Measurements from ENCODE around the gene SEMA3C.

DNA sequence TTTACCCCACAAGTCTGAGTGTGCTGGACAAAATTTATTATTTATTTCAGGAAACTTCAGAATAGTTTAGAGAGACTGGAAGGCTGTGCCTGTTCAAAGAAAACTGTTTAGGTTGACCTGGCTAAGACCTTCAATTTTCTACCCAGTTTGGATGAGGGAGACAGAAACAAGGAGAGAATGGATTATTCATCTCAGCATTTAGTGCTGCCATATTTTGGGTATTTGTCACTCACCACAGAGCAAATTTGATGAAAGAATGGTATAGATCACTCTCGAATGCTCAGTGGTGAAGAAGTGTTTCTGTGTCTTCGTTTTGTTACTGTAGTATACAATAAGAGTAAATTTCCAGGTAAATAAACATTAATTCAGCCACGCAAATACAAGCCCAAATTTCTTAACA, 71.8 kb downstream of the SEMA3C start:
- no peak for TF ChIP-seq SPI1 (IDR thresholded peaks at IDR 0.05; ENCODE audit: low read depth, low read length)
- TF ChIP-seq TAF1 (IDR thresholded peaks at IDR 0.05; ENCODE audit: low read depth, low read length) = no peak
- TF ChIP-seq POLR2A (IDR thresholded peaks at IDR 0.05; ENCODE audit: low read depth, low read length) = no peak
- no peak for TF ChIP-seq POLR2AphosphoS5 (IDR thresholded peaks at IDR 0.05; ENCODE audit: low read depth, low read length)
